Tibial nerve (tissue), 4 donors: ENCODE results near the gene NFATC2.

Experiments used
- CTCF ChIP-seq, 5 experiments: fragments of 200-600 bp in 3 of 5; fragments of 450-650 bp in 2 of 5; sonication (generic) in 3 of 5; IDR thresholded peaks; one replicate each; pipeline ENCODE4 v1.5.1; 2016 to 2019; ENCODE audit warnings: antibody characterized with exemption in 5 of 5, mild to moderate bottlenecking in 3 of 5, moderate library complexity in 2 of 5
- EP300 ChIP-seq, 2 donors: sonication (generic); formaldehyde crosslinking; IDR thresholded peaks; one replicate each; pipeline ENCODE4 v1.6.1; 2017; ENCODE audit warnings: antibody characterized with exemption in 2 of 2, mild to moderate bottlenecking in 1 of 2
- POLR2A ChIP-seq, 2 donors: fragments of 450-650 bp; IDR thresholded peaks; one replicate each; pipeline ENCODE4 v1.6.1; 2017; ENCODE audit warnings: antibody characterized with exemption in 2 of 2, mild to moderate bottlenecking in 2 of 2, moderate library complexity in 2 of 2

GRCh38 chr20:51498765-51499540 lies 43.6 kb downstream of the NFATC2 start:
- no peak for TF ChIP-seq POLR2A (IDR thresholded peaks at IDR 0.05)
- TF ChIP-seq CTCF (IDR thresholded peaks at IDR 0.05): no peak
- no peak for TF ChIP-seq EP300 (IDR thresholded peaks at IDR 0.05)
